Neuronal stem cell (in vitro differentiated cells): ENCODE data around the gene CROCC.
"Not testable (repeated sequence)": the region's sequence is repeated elsewhere in the genome, so short reads cannot be mapped to it uniquely, and the experiment has no call there.

ENCODE experiments used
- DNase-seq: peaks from one replicate; pipeline ENCODE4 v3.0.0-alpha.2; 2013; ENCODE audit warnings: low spot score
- H2AFZ ChIP-seq: one replicate; pipeline ENCODE4 v1.6.1; 2013; ENCODE audit warnings: mild to moderate bottlenecking, low read length, inconsistent platforms
- H2AK5ac ChIP-seq: 2 replicates; pipeline ENCODE4 v1.6.1; 2013; ENCODE audit warnings: low read depth, mild to moderate bottlenecking, inconsistent platforms, low read length, moderate library complexity, mixed read lengths
- H2BK120ac ChIP-seq: 2 replicates; pipeline ENCODE4 v1.6.1; 2013; ENCODE audit warnings: low read depth, mild to moderate bottlenecking, inconsistent platforms, low read length, moderate library complexity, mixed read lengths
- H2BK12ac ChIP-seq: one replicate; pipeline ENCODE4 v1.6.1; 2013; ENCODE audit warnings: low read length, inconsistent platforms
- H2BK15ac ChIP-seq: 2 replicates; pipeline ENCODE4 v1.6.1; 2013; ENCODE audit warnings: mild to moderate bottlenecking, low read length, inconsistent platforms, mixed read lengths
- H2BK5ac ChIP-seq: one replicate; pipeline ENCODE4 v1.6.1; 2013; ENCODE audit warnings: inconsistent platforms, mild to moderate bottlenecking, low read length, moderate library complexity
- H3K14ac ChIP-seq: one replicate; pipeline ENCODE4 v1.6.1; 2013; ENCODE audit warnings: low read length, inconsistent platforms
- H3K18ac ChIP-seq: 2 replicates; pipeline ENCODE4 v1.6.1; 2013; ENCODE audit warnings: low read length, inconsistent platforms
- H3K23ac ChIP-seq: 2 replicates; pipeline ENCODE4 v1.6.1; 2013; ENCODE audit warnings: low read depth, mild to moderate bottlenecking, mixed read lengths, low read length, inconsistent platforms; ENCODE audit not compliant: poor library complexity
- H3K27ac ChIP-seq: replicated peaks from 3 replicates; pipeline ENCODE4 v1.5.1; 2013; ENCODE audit warnings: low read length, inconsistent platforms
- H3K27me3 ChIP-seq, 3 experiments: 2 replicates each; pipeline ENCODE4 v1.6.1; 2013; ENCODE audit warnings: low read length in 3 of 3, mild to moderate bottlenecking in 2 of 3, inconsistent platforms in 1 of 3, low read depth in 1 of 3, mixed read lengths in 1 of 3, moderate library complexity in 1 of 3; ENCODE audit not compliant: control insufficient read depth in 3 of 3, insufficient read depth in 3 of 3
- H3K36me3 ChIP-seq, 2 donors: replicated peaks in 1 of 2; 2 replicates each; pipeline ENCODE4 v1.6.1; 2013; ENCODE audit warnings: low read length in 2 of 2; ENCODE audit not compliant: control insufficient read depth in 2 of 2, insufficient read depth in 2 of 2
- H3K4ac ChIP-seq: 2 replicates; pipeline ENCODE4 v1.6.1; 2013; ENCODE audit warnings: inconsistent platforms, mild to moderate bottlenecking, low read length, moderate library complexity
- H3K4me1 ChIP-seq, 2 donors: 1 replicate in 1 of 2; 2 replicates in 1 of 2; pipeline ENCODE4 v1.6.1; 2013; ENCODE audit warnings: low read length in 2 of 2, low read depth in 1 of 2; ENCODE audit not compliant: control insufficient read depth in 2 of 2, insufficient read depth in 1 of 2
- H3K4me2 ChIP-seq: one replicate; pipeline ENCODE4 v1.6.1; 2013; ENCODE audit warnings: mild to moderate bottlenecking, low read length, inconsistent platforms; ENCODE audit not compliant: insufficient read depth, poor library complexity, severe bottlenecking
- H3K4me3 ChIP-seq, 2 donors: 2 replicates each; pipeline ENCODE4 v1.5.1; 2013; ENCODE audit warnings: low read length in 2 of 2, mild to moderate bottlenecking in 2 of 2, inconsistent platforms in 1 of 2, moderate library complexity in 1 of 2
- H3K79me1 ChIP-seq: one replicate; pipeline ENCODE4 v1.6.1; 2013; ENCODE audit warnings: low read depth, mild to moderate bottlenecking, inconsistent platforms, low read length, moderate library complexity
- H3K9ac ChIP-seq: one replicate; pipeline ENCODE4 v1.6.1; 2013; ENCODE audit warnings: mild to moderate bottlenecking, low read depth, low read length, inconsistent platforms; ENCODE audit not compliant: poor library complexity
- H3K9me3 ChIP-seq, 2 donors: replicated peaks in 1 of 2; 2 replicates each; pipeline versions ENCODE3 to v1.6.1; 2013; ENCODE audit warnings: low read length in 2 of 2, mild to moderate bottlenecking in 2 of 2, inconsistent platforms in 1 of 2, low read depth in 1 of 2, mixed read lengths in 1 of 2, moderate library complexity in 1 of 2; ENCODE audit not compliant: control insufficient read depth in 2 of 2, insufficient read depth in 1 of 2
- H4K8ac ChIP-seq: one replicate; pipeline ENCODE4 v1.6.1; 2013; ENCODE audit warnings: low read depth, mild to moderate bottlenecking, inconsistent platforms, low read length, moderate library complexity
- H4K91ac ChIP-seq: one replicate; pipeline ENCODE4 v1.6.1; 2013; ENCODE audit warnings: low read length, low read depth, mild to moderate bottlenecking, inconsistent platforms; ENCODE audit not compliant: poor library complexity
- WGBS, 2 donors: extraction: QIAGEN DNeasy Blood & Tissue Kit; methylation state at CpG; one replicate each; pipeline ENCODE4 v1.1.7; 2013; ENCODE audit warnings: missing lambda C conversion rate in 2 of 2, mixed read lengths in 1 of 2; ENCODE audit not compliant: insufficient read length in 2 of 2, insufficient replicate concordance in 1 of 2; ENCODE audit errors: extremely low coverage in 2 of 2; 5-methylcytosine and 5-hydroxymethylcytosine counted together

Gene CROCC

DNA sequence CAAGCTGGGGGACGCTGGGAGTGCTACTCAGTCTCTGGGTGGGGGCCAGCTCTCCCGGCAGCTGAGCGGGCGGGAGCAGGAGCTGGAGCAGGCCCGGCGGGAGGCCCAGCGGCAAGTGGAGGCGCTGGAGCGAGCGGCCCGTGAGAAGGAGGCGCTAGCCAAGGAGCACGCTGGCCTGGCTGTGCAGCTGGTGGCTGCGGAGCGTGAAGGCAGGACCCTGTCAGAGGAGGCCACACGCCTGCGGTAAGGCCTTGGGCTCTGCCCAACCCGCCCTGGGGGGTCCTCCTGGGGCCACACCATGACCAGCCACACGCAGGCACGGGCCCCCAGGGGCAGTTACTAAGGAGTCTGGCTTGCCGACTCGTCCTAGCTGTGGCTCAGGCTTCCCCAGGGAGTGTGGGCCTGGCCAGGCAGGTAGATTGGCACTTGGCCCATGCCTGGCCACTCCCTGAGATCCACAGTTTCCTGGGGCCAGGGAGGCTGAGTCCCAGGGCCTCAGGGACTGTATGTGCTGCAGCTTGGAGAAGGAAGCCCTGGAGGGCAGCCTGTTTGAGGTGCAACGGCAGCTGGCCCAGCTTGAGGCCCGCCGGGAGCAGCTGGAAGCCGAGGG, 26.7 kb downstream of the CROCC start:
- not testable (repeated sequence) for H3K27me3 ChIP-seq, H4K8ac ChIP-seq, H2BK5ac ChIP-seq, H2BK15ac ChIP-seq, H3K23ac ChIP-seq, H3K4me3 ChIP-seq, H2BK120ac ChIP-seq, H3K4me2 ChIP-seq, H3K14ac ChIP-seq, H3K4ac ChIP-seq, H3K4me1 ChIP-seq, H3K27ac ChIP-seq, H2AK5ac ChIP-seq, H3K9me3 ChIP-seq, H3K18ac ChIP-seq, H3K79me1 ChIP-seq, H4K91ac ChIP-seq, H3K9ac ChIP-seq, DNase-seq, H2BK12ac ChIP-seq, H2AFZ ChIP-seq
- WGBS, 2 donors, result no CpG with 5 or more reads among the region's 26 CpGs
- peaks cover 22 to 25% of the 10 kb centered on the region in 2 donors for H3K36me3 ChIP-seq

- H3K27ac ChIP-seq, H3K9ac ChIP-seq, H3K4me2 ChIP-seq, H3K4me3 ChIP-seq, H3K27me3 ChIP-seq, DNase-seq, H3K14ac ChIP-seq, H2AFZ ChIP-seq, H4K91ac ChIP-seq, H2BK120ac ChIP-seq, H3K23ac ChIP-seq, H2BK15ac ChIP-seq, H4K8ac ChIP-seq, H2BK5ac ChIP-seq, H3K79me1 ChIP-seq, H3K18ac ChIP-seq, H3K4me1 ChIP-seq, H3K9me3 ChIP-seq, H2AK5ac ChIP-seq, H2BK12ac ChIP-seq, H3K4ac ChIP-seq: not testable (repeated sequence)
- no CpG with 5 or more reads among the region's 7 CpGs for WGBS, 2 donors
- H3K36me3 ChIP-seq, result peaks cover 16 to 19% of the 10 kb centered on the region in 2 donors
Observed at GRCh38 chr1:16949026-16949425, 27.3 kb downstream of the CROCC start.

DNA sequence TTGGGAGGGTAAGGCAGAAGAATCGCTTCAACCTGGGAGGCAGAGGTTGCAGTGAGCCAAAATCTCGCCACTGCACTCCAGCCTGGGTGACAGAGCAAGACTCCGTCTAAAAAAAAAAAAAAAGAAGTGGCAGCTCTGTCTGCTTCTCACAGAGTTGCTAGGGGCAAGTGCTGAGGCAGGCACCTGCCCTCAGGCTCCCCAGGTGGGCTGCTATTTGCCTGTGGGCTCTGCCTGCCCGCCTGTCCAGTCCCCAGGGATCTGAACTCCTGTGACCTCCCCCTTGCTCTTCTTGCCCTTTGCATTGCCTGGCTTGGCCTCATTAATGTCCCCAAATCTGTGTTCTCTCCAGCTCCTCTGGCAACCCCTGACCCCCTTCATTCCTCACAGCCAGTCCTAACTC, 30.6 kb downstream of the CROCC start:
- not testable (repeated sequence) for H2AFZ ChIP-seq, H3K14ac ChIP-seq, H2AK5ac ChIP-seq, H3K4ac ChIP-seq, DNase-seq, H3K27ac ChIP-seq, H3K4me3 ChIP-seq, H3K27me3 ChIP-seq, H2BK120ac ChIP-seq, H4K91ac ChIP-seq, H3K9me3 ChIP-seq, H2BK12ac ChIP-seq, H3K23ac ChIP-seq, H3K79me1 ChIP-seq, H4K8ac ChIP-seq, H2BK15ac ChIP-seq, H3K4me2 ChIP-seq, H2BK5ac ChIP-seq, H3K18ac ChIP-seq, H3K9ac ChIP-seq
- H3K4me1 ChIP-seq, result peaks cover 9 to 12% of the 10 kb centered on the region in 2 donors
- no CpG with 5 or more reads among the region's 4 CpGs for WGBS, 2 donors
- peaks cover 30 to 33% of the 10 kb centered on the region in 2 donors for H3K36me3 ChIP-seq

GRCh38 chr1:16954579-16954978, 32.8 kb downstream of the CROCC start:
- Histone ChIP-seq H2BK5ac (peak overlapping the region; percentile 72), H3K14ac (no peak overlapping the region), H3K9me3 (no peaks in the 10 kb centered on the region), H4K8ac (peak overlapping the region; percentile 1), H3K27ac (no peak overlapping the region), H3K36me3 (peaks cover 28 to 46% of the 10 kb centered on the region in 2 donors), H2BK12ac (no peak overlapping the region), H2AK5ac (no peak overlapping the region), H3K27me3 (no peaks in the 10 kb centered on the region), H3K79me1 (no peaks in the 10 kb centered on the region), H2BK120ac (no peak overlapping the region), H4K91ac (no peak overlapping the region), H3K9ac (peak overlapping the region; percentile 4), H2AFZ (no peak overlapping the region), H2BK15ac (no peak overlapping the region), H3K4me2 (no peak overlapping the region), H3K4me3 (no peak overlapping the region), H3K23ac (no peak overlapping the region), H3K18ac (no peak overlapping the region), H3K4ac (no peak overlapping the region), H3K4me1 (peaks cover 9 to 12% of the 10 kb centered on the region in 2 donors)
- WGBS, 2 donors, result no CpG with 5 or more reads among the region's 18 CpGs
- DNase-seq, result no peak
